Large intestine (tissue), 12 donors: ENCODE results near the gene TNPO3. TPM values are rescaled to one million over a fixed set of nuclear protein-coding genes. Genes with fewer than 3 reads are reported as not detected.

Experiments used
- DNase-seq, 2 donors: peaks; one replicate each; pipeline versions ENCODE4 v3.0.0 to v3.0.0-alpha.2; 2013
- H3K27ac ChIP-seq: one replicate; pipeline ENCODE4 v1.5.1; 2013; ENCODE audit warnings: low read length
- H3K27me3 ChIP-seq: 2 replicates; pipeline ENCODE4 v1.6.1; 2013; ENCODE audit warnings: low read length; ENCODE audit not compliant: control insufficient read depth, insufficient read depth
- H3K36me3 ChIP-seq: 2 replicates; pipeline ENCODE4 v1.6.1; 2013; ENCODE audit warnings: low read length; ENCODE audit not compliant: control insufficient read depth, insufficient read depth
- H3K4me1 ChIP-seq: one replicate; pipeline ENCODE4 v1.6.1; 2013; ENCODE audit warnings: low read length; ENCODE audit not compliant: control insufficient read depth, insufficient read depth
- H3K4me3 ChIP-seq: one replicate; pipeline ENCODE4 v1.5.1; 2013; ENCODE audit warnings: low read length
- H3K9me3 ChIP-seq: one replicate; pipeline ENCODE4 v1.6.1; 2013; ENCODE audit warnings: mild to moderate bottlenecking, low read depth, low read length, moderate library complexity; ENCODE audit not compliant: control insufficient read depth
- WGBS: methylation state at CpG from one replicate; pipeline ENCODE4 v1.1.5; 2013; ENCODE audit warnings: low lambda C conversion rate; ENCODE audit not compliant: insufficient coverage; 5-methylcytosine and 5-hydroxymethylcytosine counted together
- long read RNA-seq, 11 donors: transcript quantifications; one replicate each; lab custom pipeline, GENCODE V29; 2026
- polyA plus RNA-seq: library from polyadenylated mRNA; unstranded; fragments of 120-200 nt; gene quantifications from one replicate; pipeline ENCODE4 v1.2.1, GENCODE V29; 2013

TNPO3 gene
- polyA plus RNA-seq: 32.1 TPM
- long read RNA-seq, donor 1, partial matches to known transcripts: 11 of 11 reads
- long read RNA-seq, donor 1, other reads (novel, unspliced or antisense): 0 of 11 reads
- long read RNA-seq, donor 2, full-length matches to known transcripts: 5 of 14 reads
- long read RNA-seq, donor 2, partial matches to known transcripts: 9 of 14 reads
- long read RNA-seq, donor 2, other reads (novel, unspliced or antisense): 0 of 14 reads
- long read RNA-seq, donor 3, full-length matches to known transcripts: 4 of 24 reads
- long read RNA-seq, donor 3, partial matches to known transcripts: 20 of 24 reads
- long read RNA-seq, donor 3, other reads (novel, unspliced or antisense): 0 of 24 reads
- long read RNA-seq, donor 4, full-length matches to known transcripts: 1 of 1 reads
- long read RNA-seq, donor 4, partial matches to known transcripts: 0 of 1 reads
- long read RNA-seq, donor 4, other reads (novel, unspliced or antisense): 0 of 1 reads
- long read RNA-seq, donor 5, full-length matches to known transcripts: 1 of 1 reads
- long read RNA-seq, donor 5, partial matches to known transcripts: 0 of 1 reads
- long read RNA-seq, donor 5, other reads (novel, unspliced or antisense): 0 of 1 reads
- long read RNA-seq, donor 6, full-length matches to known transcripts: 2 of 2 reads
- long read RNA-seq, donor 6, partial matches to known transcripts: 0 of 2 reads
- long read RNA-seq, donor 6, other reads (novel, unspliced or antisense): 0 of 2 reads
- long read RNA-seq, donor 7, full-length matches to known transcripts: 2 of 2 reads
- long read RNA-seq, donor 7, partial matches to known transcripts: 0 of 2 reads
- long read RNA-seq, donor 7, other reads (novel, unspliced or antisense): 0 of 2 reads
- long read RNA-seq, donor 8, full-length matches to known transcripts: 9 of 23 reads
- long read RNA-seq, donor 8, partial matches to known transcripts: 14 of 23 reads
- long read RNA-seq, donor 8, other reads (novel, unspliced or antisense): 0 of 23 reads
- long read RNA-seq, donor 9, full-length matches to known transcripts: 2 of 2 reads
- long read RNA-seq, donor 9, partial matches to known transcripts: 0 of 2 reads
- long read RNA-seq, donor 9, other reads (novel, unspliced or antisense): 0 of 2 reads
- long read RNA-seq, donor 10, full-length matches to known transcripts: 2 of 39 reads
- long read RNA-seq, donor 10, partial matches to known transcripts: 37 of 39 reads
- long read RNA-seq, donor 10, other reads (novel, unspliced or antisense): 0 of 39 reads
- long read RNA-seq, donor 11, full-length matches to known transcripts: 5 of 11 reads
- long read RNA-seq, donor 11, partial matches to known transcripts: 6 of 11 reads
- long read RNA-seq, donor 11, other reads (novel, unspliced or antisense): 0 of 11 reads

DNA sequence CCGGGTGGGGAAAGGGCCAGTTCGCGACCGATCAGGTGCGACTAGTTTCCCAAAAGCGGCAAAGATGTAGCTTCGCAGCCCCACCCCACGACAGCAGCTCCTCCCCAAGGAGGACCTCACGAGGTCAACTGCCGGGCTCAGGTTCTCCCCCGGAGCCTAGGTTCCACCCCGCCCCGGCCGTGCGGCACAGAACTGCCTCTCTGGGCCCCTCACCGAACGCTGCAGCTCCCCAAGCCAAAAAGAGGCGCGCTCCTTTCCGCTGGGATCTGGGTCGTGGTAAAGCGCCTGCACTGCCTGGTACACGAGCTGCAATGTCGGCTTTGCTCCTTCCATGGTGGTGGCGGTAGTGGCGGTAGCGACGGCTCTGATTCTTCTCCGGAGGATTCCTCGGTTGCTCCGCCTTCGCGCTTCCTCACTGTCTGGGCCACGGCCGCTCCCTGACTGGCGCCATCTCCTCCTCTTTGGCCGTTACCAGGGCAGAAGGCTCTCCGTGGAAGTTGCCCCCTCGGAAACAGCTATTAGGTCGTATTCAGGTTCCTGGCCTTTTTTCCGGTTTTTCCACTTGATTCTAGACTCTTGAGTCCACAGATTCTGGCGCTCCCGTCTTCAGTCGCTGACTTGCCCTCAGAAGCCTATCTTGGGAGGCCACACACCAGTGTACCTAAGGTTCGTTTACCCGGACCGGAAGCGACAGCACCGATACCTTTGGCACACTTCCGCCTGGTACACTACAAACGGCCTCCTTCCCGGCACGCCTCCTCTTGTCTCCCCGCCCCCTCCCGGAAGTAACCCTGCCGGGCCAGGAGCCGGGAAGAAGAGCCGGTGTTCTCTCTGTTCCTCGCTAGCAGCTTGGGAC, at the start of gene TNPO3:
Gene TNPO3 (minus strand): TSS at position 674 of the 856 bp plus-strand sequence. CDS start 341 bp downstream, at position 333.
- peak; percentile 91 to 95 for DNase-seq
- no CpG with 5 or more reads among the region's 59 CpGs for WGBS
- H3K4me1 ChIP-seq: peaks cover 4% of the 10 kb centered on the region

DNA sequence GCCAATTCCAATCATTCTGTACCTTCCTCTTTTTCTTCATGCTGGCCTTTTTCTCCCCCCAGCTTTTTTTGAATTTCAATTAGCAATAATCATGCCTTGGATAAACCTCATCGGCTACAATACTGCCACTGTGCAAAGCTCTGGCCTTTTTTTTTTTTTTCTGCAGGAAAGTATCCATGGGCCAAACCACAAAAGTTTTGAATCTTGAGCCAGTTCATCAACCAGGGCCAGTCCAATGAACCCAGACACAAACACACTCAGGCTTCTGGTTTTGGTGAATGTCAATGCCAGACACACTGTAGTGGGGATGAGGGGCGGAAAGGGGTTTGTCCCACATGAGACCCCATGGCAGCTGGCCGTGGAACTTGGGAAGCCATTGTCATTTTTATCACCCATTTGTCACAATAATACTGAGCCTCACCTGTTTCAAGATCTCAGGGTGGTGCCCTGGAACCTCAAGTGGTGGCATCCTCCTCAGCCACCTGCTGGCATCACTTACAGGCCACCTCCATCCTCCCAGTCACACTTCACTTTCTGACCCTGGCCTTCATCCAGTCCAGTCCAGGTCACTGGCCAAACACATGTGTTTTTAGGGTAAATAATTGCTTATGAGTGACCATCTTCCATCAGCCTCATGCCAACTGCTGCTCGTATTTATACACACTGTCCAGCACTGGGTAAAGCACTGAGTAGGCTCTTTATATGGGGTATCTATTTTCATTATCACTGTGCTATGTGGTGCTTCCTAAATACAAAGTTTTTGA, 48.8 kb upstream of the TNPO3 start:
- Histone ChIP-seq H3K9me3 (no peaks in the 10 kb centered on the region), H3K4me3 (no peak overlapping the region), H3K27me3 (no peaks in the 10 kb centered on the region), H3K27ac (peak overlapping the region; percentile 85), H3K36me3 (no peaks in the 10 kb centered on the region), H3K4me1 (peaks cover 35% of the 10 kb centered on the region)
- no peak for DNase-seq
- WGBS: 100% methylated on average over 1 of the region's 4 CpGs

More for the DNA sequence above, at the start of gene TNPO3:
- no peaks in the 10 kb centered on the region for H3K9me3 ChIP-seq
- peaks cover 2% of the 10 kb centered on the region for H3K36me3 ChIP-seq
- peak within 1 kb of the TSS; percentile 97 for H3K27ac ChIP-seq
- H3K4me3 ChIP-seq: peak within 1 kb of the TSS; percentile 95
- peaks cover 2% of the 10 kb centered on the region for H3K27me3 ChIP-seq

- Histone ChIP-seq H3K4me3 (no peak overlapping the region), H3K36me3 (no peaks in the 10 kb centered on the region), H3K27ac (peak overlapping the region; percentile 85), H3K9me3 (no peaks in the 10 kb centered on the region), H3K4me1 (peaks cover 35% of the 10 kb centered on the region), H3K27me3 (no peaks in the 10 kb centered on the region)
- peak in 1 of 2 donors; percentile 13 for DNase-seq
- WGBS: 67% methylated on average over 1 of the region's 6 CpGs
Observed at GRCh38 chr7:129101746-129102145, 46.8 kb upstream of the TNPO3 start.

DNA sequence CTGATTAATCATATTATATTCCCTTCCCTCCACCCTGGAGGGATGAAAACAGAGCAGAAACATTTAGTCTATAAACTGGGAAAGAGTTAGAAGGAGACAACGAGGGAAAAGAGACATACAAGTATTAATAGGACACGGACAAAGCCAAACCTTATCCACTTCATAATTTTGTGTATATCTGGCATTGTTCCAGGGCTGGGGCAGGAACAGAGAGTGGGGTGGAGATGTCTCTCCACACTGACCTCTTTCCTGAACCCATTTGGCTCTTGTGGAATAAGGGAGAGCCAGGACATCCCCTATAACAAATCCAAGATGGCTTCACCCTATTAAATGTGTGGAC, 45.9 kb upstream of the TNPO3 start:
- no CpG with 5 or more reads among the region's 2 CpGs for WGBS
- H3K4me3 ChIP-seq: no peak overlapping the region
- peak overlapping the region; percentile 85 for H3K27ac ChIP-seq
- H3K4me1 ChIP-seq: peaks cover 35% of the 10 kb centered on the region
- H3K36me3 ChIP-seq: no peaks in the 10 kb centered on the region
- no peaks in the 10 kb centered on the region for H3K27me3 ChIP-seq
- DNase-seq: no peak
- H3K9me3 ChIP-seq: no peaks in the 10 kb centered on the region

DNA sequence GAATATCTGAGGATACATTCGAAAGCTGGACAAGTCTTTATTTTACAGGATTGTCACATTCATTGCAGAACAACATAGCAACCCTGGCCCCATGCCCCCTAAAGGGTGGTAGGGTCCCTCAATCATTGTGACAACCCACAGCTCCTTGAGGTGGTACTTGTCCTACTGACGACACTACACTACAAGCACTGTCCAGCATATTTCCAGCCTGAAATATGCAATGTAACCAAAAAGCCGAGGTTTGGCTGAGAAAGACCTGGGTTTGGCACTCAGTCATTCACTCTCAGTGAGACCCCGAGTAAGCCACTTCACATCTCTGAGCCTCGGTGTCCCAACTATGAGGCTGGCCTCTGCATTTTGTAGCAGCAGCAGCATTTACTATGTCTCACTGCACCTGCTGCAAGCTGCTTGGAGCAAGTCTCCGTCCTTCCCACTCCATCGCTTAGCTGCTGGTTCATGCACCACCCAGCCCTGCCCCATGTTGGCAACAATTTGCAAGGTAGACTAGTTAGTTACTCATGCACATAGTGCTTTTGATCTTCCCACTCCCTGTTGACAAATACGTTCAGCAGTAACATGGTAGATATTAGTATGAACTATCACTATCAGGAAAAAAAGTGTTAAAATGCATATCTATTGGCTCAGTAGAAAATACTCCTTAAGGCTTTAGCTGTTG, 43.6 kb upstream of the TNPO3 start:
- Histone ChIP-seq H3K9me3 (no peaks in the 10 kb centered on the region), H3K27ac (no peak overlapping the region), H3K36me3 (no peaks in the 10 kb centered on the region), H3K4me1 (peaks cover 27% of the 10 kb centered on the region), H3K4me3 (no peak overlapping the region), H3K27me3 (no peaks in the 10 kb centered on the region)
- DNase-seq: no peak
- no CpG with 5 or more reads among the region's 8 CpGs for whole genome bisulfite sequencing

DNA sequence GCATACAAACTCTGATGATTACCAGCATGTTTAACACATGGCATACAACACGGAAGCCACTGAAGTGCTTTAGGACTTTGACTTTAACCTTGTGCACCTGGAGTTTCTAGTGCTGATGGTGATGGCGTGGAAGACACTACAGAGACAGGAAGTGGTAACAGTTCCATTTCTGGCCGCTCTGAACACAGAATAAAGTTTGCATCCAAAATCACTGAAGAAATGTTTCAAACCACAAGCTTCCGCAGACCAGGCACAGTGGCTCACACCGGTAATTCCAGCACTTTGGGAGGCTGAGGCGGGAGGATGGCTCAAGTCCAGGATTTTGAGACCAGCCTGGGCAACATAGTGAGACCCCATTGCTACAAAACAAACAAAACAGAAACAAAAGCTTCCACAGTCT, 40.3 kb upstream of the TNPO3 start:
- no peak overlapping the region for H3K27ac ChIP-seq
- H3K9me3 ChIP-seq: no peaks in the 10 kb centered on the region
- DNase-seq: peak in 1 of 2 donors; percentile 58
- no CpG with 5 or more reads among the region's 6 CpGs for WGBS
- H3K36me3 ChIP-seq: no peaks in the 10 kb centered on the region
- H3K27me3 ChIP-seq: no peaks in the 10 kb centered on the region
- no peak overlapping the region for H3K4me3 ChIP-seq
- peaks cover 4% of the 10 kb centered on the region for H3K4me1 ChIP-seq

DNA sequence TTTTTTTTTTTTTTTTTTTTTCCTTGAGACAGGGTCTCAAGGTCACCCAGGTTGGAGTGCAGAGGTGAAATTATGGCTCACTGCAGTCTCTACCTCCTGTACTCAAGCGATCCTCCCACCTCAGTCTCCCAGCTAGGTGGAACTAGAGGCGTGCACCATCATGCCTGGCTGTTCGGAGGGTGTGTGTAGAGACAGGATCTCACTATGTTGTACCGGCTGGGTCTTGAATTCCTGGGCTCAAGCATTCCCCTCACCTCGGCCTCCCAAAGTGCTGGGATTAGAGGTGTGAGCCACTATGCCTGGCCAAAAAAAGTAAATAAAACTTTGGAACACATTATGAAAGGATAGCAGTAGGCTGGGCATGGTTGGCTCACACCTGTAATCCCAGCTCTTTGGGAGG, 39.6 kb upstream of the TNPO3 start:
- DNase-seq: no peak
- no peaks in the 10 kb centered on the region for H3K9me3 ChIP-seq
- no peaks in the 10 kb centered on the region for H3K4me1 ChIP-seq
- H3K36me3 ChIP-seq: no peaks in the 10 kb centered on the region
- H3K4me3 ChIP-seq: no peak overlapping the region
- H3K27ac ChIP-seq: no peak overlapping the region
- H3K27me3 ChIP-seq: no peaks in the 10 kb centered on the region
- WGBS: no CpG with 5 or more reads among the region's 5 CpGs

GRCh38 chr7:129093867-129094456, 39.1 kb upstream of the TNPO3 start:
- Histone ChIP-seq H3K27me3 (no peaks in the 10 kb centered on the region), H3K9me3 (no peaks in the 10 kb centered on the region), H3K4me3 (no peak overlapping the region), H3K27ac (no peak overlapping the region), H3K36me3 (no peaks in the 10 kb centered on the region), H3K4me1 (no peaks in the 10 kb centered on the region)
- no peak for DNase-seq
- WGBS: no CpG with 5 or more reads among the region's 1 CpG
